Measurements from ENCODE around the gene EMC10. TPM values are rescaled to one million over a fixed set of nuclear protein-coding genes. Genes with fewer than 3 reads are reported as not detected.

Gene EMC10
- 10 to 100 TPM in 1 of 3 donors, 1 to 10 TPM in 2; 6.9 to 13.3 (median 9.5) TPM for polyA plus RNA-seq

DNA sequence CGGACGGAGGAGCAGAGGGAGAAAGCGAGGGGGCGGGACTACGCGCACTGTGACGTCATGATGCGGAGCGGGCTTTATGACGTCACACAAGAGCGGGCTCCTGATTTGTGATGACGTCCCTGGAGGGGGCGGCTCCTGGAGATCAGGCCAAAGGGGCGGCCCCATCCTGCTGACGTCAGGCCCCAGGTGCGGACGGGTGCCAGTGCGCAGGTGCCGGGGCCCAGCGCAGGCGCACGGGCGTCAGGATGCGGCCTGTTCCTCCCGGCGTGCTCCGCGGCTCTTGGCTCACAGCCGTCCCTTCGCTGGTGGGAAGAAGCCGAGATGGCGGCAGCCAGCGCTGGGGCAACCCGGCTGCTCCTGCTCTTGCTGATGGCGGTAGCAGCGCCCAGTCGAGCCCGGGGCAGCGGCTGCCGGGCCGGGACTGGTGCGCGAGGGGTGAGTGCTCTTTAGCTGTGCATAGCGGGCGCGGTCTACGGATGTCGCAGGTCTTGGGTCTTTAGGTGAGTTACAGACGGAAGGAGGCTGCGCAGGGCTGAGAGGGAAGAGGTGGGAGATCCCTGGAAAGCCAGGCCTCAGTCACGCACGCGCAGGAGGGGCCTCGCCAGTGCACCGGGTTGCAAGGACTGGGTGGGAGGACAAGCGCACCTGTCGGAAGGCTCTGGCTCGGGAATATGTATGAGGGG is at the start of gene EMC10, which contains the start of gene GARIN5A:
Gene EMC10, plus strand, starts transcription at position 284 of the 683 bp plus-strand sequence. Its CDS starts 38 bp downstream, at position 322.
Gene GARIN5A, minus strand, starts transcription at position 625 of the 683 bp plus-strand sequence. Its CDS starts 460 bp downstream, at position 165.
- Mint-ChIP-seq H3K27ac (peak within 1 kb of the TSS; percentile 89 to 96 (median 92)), H3K36me3 (peaks cover 0 to 7% (median 0%) of the 10 kb centered on the region in 3 donors), H3K4me3 (peak within 1 kb of the TSS; percentile 97 to 99 (median 98)), H3K4me1 (peaks cover 21 to 26% of the 10 kb centered on the region in 2 donors), H3K27me3 (ENCODE audit: low read depth in 3 of 3) (peaks cover 7 to 12% (median 8%) of the 10 kb centered on the region in 3 donors), H3K9me3 (no peaks in the 10 kb centered on the region)
- DNase-seq = peak; percentile 91 to 93 (median 92)

DNA sequence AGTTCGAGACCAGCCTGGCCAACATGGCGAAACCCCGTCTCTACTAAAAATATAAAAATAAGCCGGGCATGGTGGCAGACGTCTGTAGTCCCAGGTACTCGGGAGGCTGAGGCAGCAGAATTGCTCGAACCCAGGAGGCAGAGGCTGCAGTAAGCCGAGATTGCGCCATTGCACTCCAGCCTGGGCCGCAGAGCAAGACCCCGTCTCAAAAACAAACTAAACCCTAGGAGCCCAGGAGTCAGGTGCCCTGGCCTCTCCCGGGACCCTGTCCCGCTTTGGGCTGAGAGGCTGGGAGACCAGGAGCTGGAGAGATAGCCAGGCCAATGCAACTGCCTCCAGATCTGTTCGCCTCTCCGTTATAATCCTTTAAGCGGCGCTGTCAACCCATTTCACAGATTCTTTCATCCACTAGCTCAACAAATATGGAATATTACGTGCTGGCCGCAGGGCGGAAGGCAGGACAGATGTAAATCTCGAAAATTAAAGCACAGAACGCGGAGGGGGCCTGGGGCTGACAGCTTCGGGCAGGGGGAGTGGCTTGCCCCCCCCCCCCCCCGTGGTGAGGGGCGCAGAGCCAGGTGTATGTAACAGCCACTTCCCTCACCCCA is 48.9 kb upstream of the EMC10 start:
- Mint-ChIP-seq H3K4me3 (no peak overlapping the region), H3K36me3 (no peaks in the 10 kb centered on the region), H3K9me3 (no peaks in the 10 kb centered on the region), H3K27ac (no peak overlapping the region), H3K4me1 (peaks cover 11 to 13% of the 10 kb centered on the region in 2 donors), H3K27me3 (ENCODE audit: low read depth in 3 of 3) (peaks cover 5 to 10% (median 9%) of the 10 kb centered on the region in 3 donors)
- no peak for DNase-seq

DNA sequence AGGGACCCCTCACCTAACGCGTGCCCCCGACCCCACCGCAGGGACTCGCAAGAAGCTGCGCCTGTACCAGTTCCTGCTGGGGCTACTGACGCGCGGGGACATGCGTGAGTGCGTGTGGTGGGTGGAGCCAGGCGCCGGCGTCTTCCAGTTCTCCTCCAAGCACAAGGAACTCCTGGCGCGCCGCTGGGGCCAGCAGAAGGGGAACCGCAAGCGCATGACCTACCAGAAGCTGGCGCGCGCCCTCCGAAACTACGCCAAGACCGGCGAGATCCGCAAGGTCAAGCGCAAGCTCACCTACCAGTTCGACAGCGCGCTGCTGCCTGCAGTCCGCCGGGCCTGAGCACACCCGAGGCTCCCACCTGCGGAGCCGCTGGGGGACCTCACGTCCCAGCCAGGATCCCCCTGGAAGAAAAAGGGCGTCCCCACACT is 48.3 kb upstream of the EMC10 start:
- no peak overlapping the region for H3K4me3 Mint-ChIP-seq
- H3K4me1 Mint-ChIP-seq = peaks cover 11 to 13% of the 10 kb centered on the region in 2 donors
- no peaks in the 10 kb centered on the region for H3K9me3 Mint-ChIP-seq
- no peak overlapping the region for H3K27ac Mint-ChIP-seq
- H3K36me3 Mint-ChIP-seq = no peaks in the 10 kb centered on the region
- peaks cover 6 to 12% (median 10%) of the 10 kb centered on the region in 3 donors for H3K27me3 Mint-ChIP-seq (ENCODE audit: low read depth in 3 of 3)
- no peak for DNase-seq

DNA sequence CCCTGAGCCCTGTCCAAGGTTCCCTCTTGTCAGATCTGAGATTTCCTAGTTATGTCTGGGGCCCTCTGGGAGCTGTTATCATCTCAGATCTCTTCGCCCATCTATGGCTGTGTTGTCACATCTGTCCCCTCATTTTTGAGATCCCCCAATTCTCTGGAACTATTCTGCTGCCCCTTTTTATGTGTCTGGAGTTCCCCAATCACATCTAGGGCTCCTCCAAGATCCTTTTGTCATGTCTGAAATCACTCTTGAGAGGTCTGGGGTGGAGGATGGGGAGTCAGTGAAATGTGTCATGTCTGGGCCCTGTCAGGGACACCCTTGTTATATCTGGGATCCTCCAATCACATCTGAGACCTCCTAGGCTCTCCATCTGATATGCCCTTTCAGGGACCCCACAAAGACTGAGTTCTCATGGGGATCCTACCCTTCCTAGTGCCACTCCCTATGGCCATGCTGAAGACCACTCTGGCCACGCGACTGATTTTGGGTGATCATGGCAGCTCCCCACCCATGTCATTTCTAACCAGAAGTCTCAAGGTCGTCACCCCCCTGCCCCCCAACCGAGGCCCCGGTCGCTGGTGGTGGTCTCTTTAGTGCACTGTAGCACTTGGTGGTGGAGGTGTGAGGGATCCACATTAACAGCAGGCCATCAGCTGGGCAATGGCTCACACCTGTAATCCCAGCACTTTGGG is 47.4 kb upstream of the EMC10 start:
- H3K4me1 Mint-ChIP-seq = peaks cover 11 to 13% of the 10 kb centered on the region in 2 donors
- H3K36me3 Mint-ChIP-seq = no peaks in the 10 kb centered on the region
- no peak overlapping the region for H3K27ac Mint-ChIP-seq
- no peak for DNase-seq
- no peaks in the 10 kb centered on the region for H3K9me3 Mint-ChIP-seq
- peaks cover 6 to 13% (median 10%) of the 10 kb centered on the region in 3 donors for H3K27me3 Mint-ChIP-seq (ENCODE audit: low read depth in 3 of 3)
- H3K4me3 Mint-ChIP-seq = peak overlapping the region in 1 of 5 donors; percentile 21

DNA sequence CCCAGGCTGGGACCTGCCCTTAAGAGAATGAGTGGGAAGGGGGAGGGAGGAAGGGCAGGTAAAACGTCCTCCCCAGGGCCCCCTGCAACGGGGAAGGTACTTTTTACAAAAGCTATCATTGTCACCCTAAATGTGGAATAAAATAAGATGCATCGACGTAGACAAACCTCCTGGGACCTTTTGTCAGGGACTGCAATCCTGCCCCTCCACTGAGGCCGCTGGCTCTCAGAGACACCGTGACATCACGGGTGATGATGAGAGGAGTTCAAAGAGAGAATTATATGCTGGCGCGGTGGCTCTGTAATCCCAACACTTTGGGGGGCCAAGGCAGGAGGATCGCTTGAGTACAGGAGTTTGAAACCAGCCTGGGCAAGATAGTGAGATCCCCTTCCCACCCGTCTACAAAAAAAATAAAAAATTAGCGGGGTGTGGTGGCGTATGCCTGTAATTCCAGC is 45.4 kb upstream of the EMC10 start:
- Mint-ChIP-seq H3K4me1 (peaks cover 11 to 13% of the 10 kb centered on the region in 2 donors), H3K4me3 (peak overlapping the region; percentile 91 to 95 (median 92)), H3K36me3 (no peaks in the 10 kb centered on the region), H3K27ac (peak overlapping the region in 4 of 6 donors; percentile 43 to 82 (median 54)), H3K27me3 (ENCODE audit: low read depth in 3 of 3) (peaks cover 6 to 13% (median 9%) of the 10 kb centered on the region in 3 donors), H3K9me3 (no peaks in the 10 kb centered on the region)
- DNase-seq = no peak

DNA sequence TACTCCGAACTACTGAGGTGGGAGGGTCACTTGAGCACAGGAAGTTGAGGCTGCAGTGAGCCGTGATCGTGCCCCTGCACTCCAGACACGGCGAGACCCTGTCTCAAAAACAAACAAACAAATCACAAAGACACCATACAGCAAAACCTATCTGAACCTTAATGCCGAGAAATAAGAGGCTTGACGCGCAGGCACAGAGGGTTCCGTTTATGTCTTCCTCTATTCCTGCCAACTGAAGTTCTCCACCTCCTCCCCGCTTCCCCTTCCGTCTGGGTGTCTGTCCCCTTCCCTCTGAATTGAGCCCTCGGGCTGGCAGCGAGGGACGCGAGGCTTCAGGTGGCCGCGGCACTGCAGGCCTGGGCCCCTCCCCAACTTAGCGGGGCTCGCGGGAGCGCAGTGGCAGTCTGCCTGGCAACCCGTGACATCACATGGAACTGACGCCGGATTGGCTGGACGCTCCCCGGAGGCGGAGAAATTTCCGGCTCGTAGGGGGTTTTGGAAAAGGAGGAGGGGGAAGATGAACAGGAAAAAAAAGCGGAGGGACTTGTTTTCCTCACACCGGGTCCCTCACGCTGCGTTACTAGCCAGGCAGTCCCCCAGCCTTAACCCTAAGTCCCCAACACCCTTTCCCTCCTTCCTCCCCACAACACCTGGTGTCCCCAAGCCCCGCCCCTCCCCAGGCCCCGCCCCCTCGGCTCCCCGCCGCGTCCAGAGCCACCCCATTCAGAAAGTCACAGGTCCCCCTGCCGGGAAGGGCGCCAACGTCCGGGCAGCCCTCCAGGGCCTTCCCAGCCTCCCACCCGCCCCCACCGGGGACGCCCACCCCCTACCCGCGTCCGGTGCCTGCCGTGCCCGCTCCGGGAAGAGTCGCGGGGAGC is 44.7 kb upstream of the EMC10 start:
- Mint-ChIP-seq H3K36me3 (no peaks in the 10 kb centered on the region), H3K9me3 (no peaks in the 10 kb centered on the region), H3K4me3 (peak overlapping the region; percentile 91 to 95 (median 92)), H3K27ac (peak overlapping the region; percentile 43 to 92 (median 84)), H3K27me3 (ENCODE audit: low read depth in 3 of 3) (peaks cover 6 to 17% (median 9%) of the 10 kb centered on the region in 3 donors), H3K4me1 (peaks cover 11 to 13% of the 10 kb centered on the region in 2 donors)
- peak; percentile 87 to 88 (median 87) for DNase-seq

DNA sequence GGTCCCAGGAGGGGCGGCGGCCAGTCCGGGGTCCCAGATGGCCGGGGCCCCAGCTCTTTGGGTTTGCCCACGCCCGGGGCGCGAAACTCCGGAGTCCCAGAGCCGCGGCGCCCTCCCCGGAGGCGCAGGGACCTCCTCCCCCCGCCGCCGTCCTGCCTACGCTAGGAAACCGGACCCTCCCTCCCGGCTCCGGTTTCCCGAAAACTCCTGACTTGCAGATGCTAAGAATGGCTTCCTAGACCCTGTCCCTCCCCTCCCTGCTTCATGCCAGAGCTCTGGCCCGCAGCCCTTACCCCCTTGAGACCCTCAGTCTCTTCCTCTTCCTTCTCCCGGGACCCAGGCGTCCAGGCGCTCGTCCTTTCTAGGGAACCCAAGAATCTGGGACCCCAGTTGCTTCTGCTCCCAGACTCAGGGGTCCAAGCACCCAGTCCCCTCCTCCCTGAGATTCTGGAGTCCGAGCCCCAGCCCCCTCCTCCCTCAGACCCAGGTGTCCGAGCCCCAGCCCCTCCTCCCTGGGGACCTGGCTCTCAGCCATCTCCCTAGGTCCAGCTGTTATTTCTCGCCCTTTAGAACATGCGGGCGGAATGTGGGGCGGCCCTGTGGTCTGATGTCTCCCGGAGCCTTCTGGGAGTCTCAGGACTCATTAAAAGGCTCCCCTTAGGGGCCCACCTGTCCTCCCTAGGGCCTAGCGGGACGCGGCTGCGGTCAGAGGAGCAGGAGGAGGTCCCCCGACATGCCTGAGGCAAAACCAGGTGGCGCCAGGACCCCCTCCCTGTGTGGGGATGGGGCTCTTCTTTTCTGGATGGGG is 43.9 kb upstream of the EMC10 start, which contains the start of gene MYBPC2:
Gene MYBPC2, plus strand, starts transcription at position 672 of the 808 bp plus-strand sequence. Its CDS starts 62 bp downstream, at position 734.
- peaks cover 11 to 13% of the 10 kb centered on the region in 2 donors for H3K4me1 Mint-ChIP-seq
- peak in 1 of 3 donors; percentile 9 for DNase-seq
- peak within 1 kb of the TSS; percentile 91 to 95 (median 92) for H3K4me3 Mint-ChIP-seq
- no peaks in the 10 kb centered on the region for H3K9me3 Mint-ChIP-seq
- H3K27ac Mint-ChIP-seq = peak within 1 kb of the TSS; percentile 43 to 92 (median 84)
- no peaks in the 10 kb centered on the region for H3K36me3 Mint-ChIP-seq
- peaks cover 6 to 16% (median 9%) of the 10 kb centered on the region in 3 donors for H3K27me3 Mint-ChIP-seq (ENCODE audit: low read depth in 3 of 3)

DNA sequence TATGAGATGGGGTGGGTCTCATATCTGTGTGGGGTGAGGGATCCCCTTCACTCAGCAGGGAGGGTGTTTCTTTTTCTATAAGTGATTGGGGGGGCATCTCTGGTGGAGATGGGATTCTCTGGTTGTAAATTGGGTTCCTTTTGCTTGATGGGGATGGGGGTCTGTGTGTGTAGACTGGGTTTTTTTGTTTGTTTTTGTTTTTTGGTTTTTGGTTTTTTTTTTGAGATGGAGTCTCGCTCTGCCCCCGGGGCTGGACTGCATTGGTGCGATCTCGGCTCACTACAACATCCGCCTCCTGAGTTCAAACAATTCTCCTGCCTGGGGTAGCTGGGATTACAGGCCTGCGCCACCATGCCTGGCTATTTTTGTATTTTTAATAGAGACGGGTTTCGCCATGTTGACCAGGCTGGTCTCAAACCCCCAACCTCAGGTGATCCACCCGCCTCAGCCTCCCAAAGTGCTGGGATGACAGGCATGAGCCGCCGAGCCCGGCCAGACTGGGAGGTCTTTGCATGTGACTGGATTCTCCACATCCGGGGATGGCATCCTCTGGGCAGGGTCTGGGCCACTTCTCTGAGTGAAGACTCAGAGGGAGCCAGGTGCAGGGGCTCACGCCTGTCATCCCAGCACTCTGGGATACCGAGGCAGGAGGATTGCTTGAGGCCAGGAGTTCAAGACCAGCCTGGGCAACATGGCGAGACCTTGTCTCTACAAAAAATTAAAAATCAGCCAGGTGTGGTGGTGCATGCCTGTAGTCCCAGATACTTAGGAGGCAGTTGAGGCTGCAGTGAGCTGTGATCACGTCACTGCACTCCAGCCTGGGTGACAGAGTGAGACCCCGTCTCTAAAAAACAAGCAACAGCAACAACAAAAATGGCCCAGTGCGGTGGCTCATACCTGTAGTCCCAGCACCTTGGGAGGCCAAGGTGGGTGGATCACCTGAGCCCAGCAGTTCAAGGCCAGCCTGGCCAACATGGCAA is 42.8 kb upstream of the EMC10 start:
- H3K9me3 Mint-ChIP-seq = no peaks in the 10 kb centered on the region
- peaks cover 9 to 16% (median 9%) of the 10 kb centered on the region in 3 donors for H3K27me3 Mint-ChIP-seq (ENCODE audit: low read depth in 3 of 3)
- H3K27ac Mint-ChIP-seq = peak overlapping the region in 1 of 6 donors; percentile 34
- no peak for DNase-seq
- H3K36me3 Mint-ChIP-seq = no peaks in the 10 kb centered on the region
- peak overlapping the region; percentile 67 to 72 (median 71) for H3K4me3 Mint-ChIP-seq
- peaks cover 11 to 13% of the 10 kb centered on the region in 2 donors for H3K4me1 Mint-ChIP-seq

DNA sequence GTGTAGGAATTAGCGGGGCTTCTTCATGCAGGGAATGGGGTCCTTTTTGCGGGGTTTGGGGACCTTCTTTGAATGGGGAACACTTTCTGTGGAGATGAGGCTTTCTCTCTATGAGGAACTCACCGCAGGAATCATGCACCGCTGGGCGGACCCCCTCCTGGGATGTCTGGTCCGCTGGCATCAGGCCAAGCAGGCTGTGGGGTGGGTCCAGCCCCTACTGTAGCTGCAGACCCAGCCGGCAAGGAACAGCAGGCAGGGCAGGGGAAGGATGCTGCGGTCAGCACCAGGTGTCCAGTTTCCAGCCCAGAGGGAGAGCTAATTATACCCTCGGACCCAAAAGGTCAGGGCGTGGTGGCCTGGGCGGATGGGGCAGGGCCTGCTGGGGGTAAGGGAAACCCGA is 41.8 kb upstream of the EMC10 start:
- Mint-ChIP-seq H3K4me1 (peaks cover 11 to 13% of the 10 kb centered on the region in 2 donors), H3K4me3 (peak overlapping the region in 1 of 5 donors; percentile 4), H3K9me3 (no peaks in the 10 kb centered on the region), H3K36me3 (no peaks in the 10 kb centered on the region), H3K27me3 (ENCODE audit: low read depth in 3 of 3) (peaks cover 9 to 16% (median 10%) of the 10 kb centered on the region in 3 donors), H3K27ac (no peak overlapping the region)
- DNase-seq = no peak

DNA sequence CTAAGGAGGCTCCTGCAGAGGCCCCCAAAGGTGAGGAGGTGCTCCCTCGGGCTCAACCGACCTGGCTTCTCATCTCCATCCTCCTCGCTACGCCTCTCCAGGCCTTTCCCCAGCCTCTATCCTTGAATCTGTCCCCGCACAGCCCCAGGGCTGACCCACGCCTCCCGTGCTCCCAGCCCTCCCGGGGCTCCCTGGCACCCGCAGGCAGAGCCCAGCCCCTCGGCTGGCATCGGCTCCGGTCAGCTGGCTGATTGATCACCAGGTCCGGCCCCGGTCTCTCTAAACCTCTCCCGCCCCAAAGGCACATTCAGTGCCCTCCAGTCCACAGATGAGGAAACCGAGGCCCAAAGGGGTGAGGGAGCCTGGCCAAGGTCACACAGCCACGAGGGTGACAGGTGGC is 41.1 kb upstream of the EMC10 start:
- Mint-ChIP-seq H3K36me3 (no peaks in the 10 kb centered on the region), H3K27me3 (ENCODE audit: low read depth in 3 of 3) (peaks cover 9 to 17% (median 12%) of the 10 kb centered on the region in 3 donors), H3K27ac (no peak overlapping the region), H3K4me1 (peaks cover 11 to 13% of the 10 kb centered on the region in 2 donors), H3K4me3 (no peak overlapping the region), H3K9me3 (no peaks in the 10 kb centered on the region)
- DNase-seq = no peak

DNA sequence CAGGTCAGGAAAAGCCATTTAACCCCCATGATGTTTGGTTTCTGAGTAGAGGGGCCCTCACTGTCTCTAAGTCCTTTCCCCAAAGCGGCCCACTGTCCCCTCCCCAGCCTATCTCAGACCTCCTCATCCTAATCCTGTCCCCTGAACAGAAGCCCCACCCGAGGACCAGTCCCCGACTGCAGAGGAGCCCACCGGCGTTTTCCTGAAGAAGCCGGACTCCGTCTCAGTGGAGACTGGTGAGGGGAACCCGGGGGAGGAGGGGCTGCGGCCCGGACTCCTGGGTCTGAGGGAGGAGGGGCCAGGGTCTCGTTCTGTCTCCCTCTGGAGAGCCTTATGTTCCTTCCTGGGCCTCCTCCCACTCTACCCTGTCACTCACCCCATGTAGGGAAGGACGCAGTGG is 40.7 kb upstream of the EMC10 start:
- peaks cover 7 to 16% (median 11%) of the 10 kb centered on the region in 3 donors for H3K27me3 Mint-ChIP-seq (ENCODE audit: low read depth in 3 of 3)
- H3K4me1 Mint-ChIP-seq = peaks cover 11 to 12% of the 10 kb centered on the region in 2 donors
- no peak for DNase-seq
- H3K4me3 Mint-ChIP-seq = no peak overlapping the region
- H3K9me3 Mint-ChIP-seq = no peaks in the 10 kb centered on the region
- no peak overlapping the region for H3K27ac Mint-ChIP-seq
- no peaks in the 10 kb centered on the region for H3K36me3 Mint-ChIP-seq
